ENCODE data around the gene NENF.
"Not testable (repeated sequence)": the region's sequence is repeated elsewhere in the genome, so short reads cannot be mapped to it uniquely, and the experiment has no call there.

The NENF gene

GRCh38 chr1:212432661-212433576, at the start of gene NENF:
Gene NENF, plus strand, starts transcription at chr1:212432920. Its CDS starts 24 bp downstream, at chr1:212432944.
- peak; percentile 76 for DNase-seq

GRCh38 chr1:212386029-212386428, 46.7 kb upstream of the NENF start:
- no peak for DNase-seq

- no peak for DNase-seq
Observed at GRCh38 chr1:212388985-212389716, 43.6 kb upstream of the NENF start.

- DNase-seq: not testable (repeated sequence)
Observed at GRCh38 chr1:212395678-212396437, 36.9 kb upstream of the NENF start.

- DNase-seq: no peak
Observed at GRCh38 chr1:212396638-212397037, 36.1 kb upstream of the NENF start.

- DNase-seq: no peak
Observed at GRCh38 chr1:212397171-212397570, 35.5 kb upstream of the NENF start.

- DNase-seq: no peak
Observed at GRCh38 chr1:212401042-212401441, 31.7 kb upstream of the NENF start.

GRCh38 chr1:212401838-212402582, 30.7 kb upstream of the NENF start:
- no peak for DNase-seq

GRCh38 chr1:212402666-212403321, 29.9 kb upstream of the NENF start:
- no peak for DNase-seq

- DNase-seq: no peak
Observed at GRCh38 chr1:212410231-212410820, 22.4 kb upstream of the NENF start.

GRCh38 chr1:212412374-212412773, 20.3 kb upstream of the NENF start:
- DNase-seq: no peak

- no peak for DNase-seq
Observed at GRCh38 chr1:212413902-212414327, 18.8 kb upstream of the NENF start.

GRCh38 chr1:212414328-212415106, 18.2 kb upstream of the NENF start, which contains the start of gene PACC1:
Gene PACC1, minus strand, starts transcription at chr1:212414886. Its CDS starts 129 bp downstream, at chr1:212414757.
- peak; percentile 90 for DNase-seq

- DNase-seq: no peak
Observed at GRCh38 chr1:212415107-212415841, 17.4 kb upstream of the NENF start.

- DNase-seq: no peak
Observed at GRCh38 chr1:212421165-212421564, 11.6 kb upstream of the NENF start.

GRCh38 chr1:212423879-212424278, 8.8 kb upstream of the NENF start:
- DNase-seq: no peak

- DNase-seq: no peak
Observed at GRCh38 chr1:212428496-212428895, 4.2 kb upstream of the NENF start.

GRCh38 chr1:212430416-212430815, 2.3 kb upstream of the NENF start:
- no peak for DNase-seq

- DNase-seq: no peak
Observed at GRCh38 chr1:212430955-212431394, 1.7 kb upstream of the NENF start.

- no peak for DNase-seq
Observed at GRCh38 chr1:212431644-212432043, 1.1 kb upstream of the NENF start.
